Immature natural killer cell (primary cell): Measurements from ENCODE around the gene BEX5. TPM values are rescaled to one million over a fixed set of nuclear protein-coding genes. Genes with fewer than 3 reads are reported as not detected.
A peak's percentile ranks its signal among the peaks of the same experiment; 100 is the strongest.
"Not testable (repeated sequence)": the region's sequence is repeated elsewhere in the genome, so short reads cannot be mapped to it uniquely, and the experiment has no call there.

Experiments
- DNase-seq, 3 donors: peaks; one replicate each; pipeline ENCODE4 v3.0.0; 2022; ENCODE audit warnings: mixed read lengths in 1 of 3
- H3K27ac Mint-ChIP-seq, 6 donors: one replicate each; pipeline ENCODE4 v1.8.0; 2020; ENCODE audit warnings: mixed read lengths in 6 of 6, mild to moderate bottlenecking in 5 of 6, inconsistent platforms in 4 of 6, moderate library complexity in 3 of 6
- H3K27me3 Mint-ChIP-seq, 3 donors: one replicate each; pipeline ENCODE4 v1.8.0; 2020 to 2021; ENCODE audit warnings: low read depth in 3 of 3, mild to moderate bottlenecking in 3 of 3, mixed read lengths in 3 of 3, moderate library complexity in 3 of 3, inconsistent platforms in 1 of 3
- H3K36me3 Mint-ChIP-seq, 3 donors: one replicate each; pipeline ENCODE4 v1.8.0; 2020; ENCODE audit warnings: mixed read lengths in 3 of 3, inconsistent platforms in 2 of 3, mild to moderate bottlenecking in 2 of 3
- H3K4me1 Mint-ChIP-seq, 2 donors: one replicate each; pipeline ENCODE4 v1.8.0; 2020; ENCODE audit warnings: inconsistent platforms in 2 of 2, mild to moderate bottlenecking in 2 of 2, mixed read lengths in 2 of 2, moderate library complexity in 1 of 2
- H3K4me3 Mint-ChIP-seq, 5 donors: one replicate each; pipeline ENCODE4 v1.8.0; 2020; ENCODE audit warnings: mild to moderate bottlenecking in 5 of 5, mixed read lengths in 5 of 5, inconsistent platforms in 3 of 5, moderate library complexity in 3 of 5
- H3K9me3 Mint-ChIP-seq, 6 donors: one replicate each; pipeline ENCODE4 v1.8.0; 2020; ENCODE audit warnings: mild to moderate bottlenecking in 6 of 6, mixed read lengths in 6 of 6, inconsistent platforms in 4 of 6, moderate library complexity in 3 of 6
- polyA plus RNA-seq, 3 donors: library from polyadenylated mRNA; unstranded; fragments of 300-500 nt; fragmentation: Illumina TruSeq; gene quantifications; one replicate each; pipeline ENCODE4 v1.2.3, GENCODE V29; 2021

The BEX5 gene
- polyA plus RNA-seq, 3 donors from 2014 or later: 1.9 to 5.3 (median 4.2) TPM

DNA sequence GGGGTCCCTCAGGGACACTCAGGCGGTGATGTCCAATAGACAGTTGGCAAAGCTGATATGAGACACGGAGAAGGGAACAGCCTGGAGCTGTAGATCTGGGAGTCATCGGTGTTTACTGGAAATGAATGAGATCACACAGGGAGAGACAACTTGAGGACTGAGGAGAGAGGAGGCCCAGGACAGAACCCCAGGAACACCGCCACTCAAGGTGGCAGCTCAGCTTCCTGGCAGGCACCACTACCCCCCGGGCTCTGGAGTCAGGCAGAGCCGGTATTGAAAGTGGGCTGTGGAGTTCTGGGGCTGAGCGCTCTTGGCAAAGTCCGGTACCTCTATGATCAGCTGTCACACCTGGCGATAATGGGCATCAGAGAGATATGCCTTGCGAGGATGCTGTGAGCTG is 30.8 kb downstream of the BEX5 start:
- H3K4me1 Mint-ChIP-seq, H3K9me3 Mint-ChIP-seq, DNase-seq, H3K36me3 Mint-ChIP-seq, H3K27ac Mint-ChIP-seq: not testable (repeated sequence)
- H3K4me3 Mint-ChIP-seq: peak overlapping the region in 1 of 5 donors; percentile 37
- peaks cover 2 to 10% (median 8%) of the 10 kb centered on the region in 3 donors for H3K27me3 Mint-ChIP-seq

DNA sequence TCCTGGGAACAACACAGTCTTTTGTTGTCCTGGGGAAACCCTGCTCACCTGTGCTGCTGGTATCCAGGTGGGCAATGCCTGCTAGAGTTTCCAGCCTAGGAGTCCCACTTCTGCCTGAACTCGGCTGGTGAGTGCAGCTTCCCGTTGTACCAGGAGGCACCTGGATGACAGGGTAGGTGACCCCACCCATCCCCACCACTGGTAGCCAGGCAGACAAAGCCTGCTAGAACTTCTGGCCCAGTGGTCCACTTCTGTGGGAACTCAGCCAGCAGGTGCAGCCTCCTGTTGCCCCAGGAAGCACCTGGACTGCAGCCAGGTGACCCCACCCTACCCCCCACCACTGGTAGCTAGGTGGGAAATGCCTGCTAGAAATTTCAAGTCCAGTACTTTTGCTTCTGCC is 40.0 kb downstream of the BEX5 start:
- no peak overlapping the region for H3K4me3 Mint-ChIP-seq
- H3K27me3 Mint-ChIP-seq: peaks cover 0 to 15% (median 10%) of the 10 kb centered on the region in 3 donors
- H3K36me3 Mint-ChIP-seq: no peaks in the 10 kb centered on the region
- DNase-seq: no peak
- H3K4me1 Mint-ChIP-seq: no peaks in the 10 kb centered on the region
- H3K9me3 Mint-ChIP-seq: peaks cover 0 to 2% (median 0%) of the 10 kb centered on the region in 6 donors
- no peak overlapping the region for H3K27ac Mint-ChIP-seq

DNA sequence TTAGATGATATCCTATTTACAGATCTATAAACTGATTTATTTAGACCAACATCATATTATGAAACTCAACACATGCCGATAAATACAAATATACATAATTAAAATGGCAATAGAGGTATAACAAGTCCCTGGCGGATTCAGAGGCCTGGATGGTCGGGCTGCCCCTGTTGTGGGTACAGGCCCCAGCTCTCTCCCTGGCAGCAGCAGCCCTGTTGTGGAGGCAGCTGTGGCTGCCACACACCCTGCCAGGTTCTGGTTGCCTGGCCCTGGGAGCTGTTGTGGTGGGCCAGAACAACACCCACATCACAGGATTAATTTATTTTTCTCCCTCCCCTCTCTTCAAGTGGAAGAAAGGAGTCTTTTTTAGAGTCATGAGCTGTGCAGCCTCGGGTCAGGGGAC is 42.4 kb downstream of the BEX5 start:
- Mint-ChIP-seq H3K36me3 (no peaks in the 10 kb centered on the region), H3K4me1 (no peaks in the 10 kb centered on the region)

More for the DNA sequence above, 42.4 kb downstream of the BEX5 start:
- Mint-ChIP-seq H3K4me3 (no peak overlapping the region), H3K27ac (no peak overlapping the region), H3K27me3 (peaks cover 0 to 18% (median 9%) of the 10 kb centered on the region in 3 donors), H3K9me3 (peaks cover 0 to 2% (median 0%) of the 10 kb centered on the region in 6 donors)
- DNase-seq: no peak

Other genes with a start within 250 kb of the BEX5 start
- 1 to 10 TPM in 1 of 3 donors, under 1 TPM in 1, not detected in 1; 0.49 to 1.5 TPM for gene ZMAT1, start 223.9 kb downstream of the BEX5 start, polyA plus RNA-seq
- gene TCEAL2, start 30.3 kb downstream of the BEX5 start, polyA plus RNA-seq: not detected
- gene TCEAL6, start 13.5 kb downstream of the BEX5 start, polyA plus RNA-seq: not detected
- gene TCP11X1, start 59.3 kb upstream of the BEX5 start, polyA plus RNA-seq: not detected
- gene NXF2, start 91.2 kb upstream of the BEX5 start, polyA plus RNA-seq: not detected